ENCODE data around the gene RFX6.

DNA sequence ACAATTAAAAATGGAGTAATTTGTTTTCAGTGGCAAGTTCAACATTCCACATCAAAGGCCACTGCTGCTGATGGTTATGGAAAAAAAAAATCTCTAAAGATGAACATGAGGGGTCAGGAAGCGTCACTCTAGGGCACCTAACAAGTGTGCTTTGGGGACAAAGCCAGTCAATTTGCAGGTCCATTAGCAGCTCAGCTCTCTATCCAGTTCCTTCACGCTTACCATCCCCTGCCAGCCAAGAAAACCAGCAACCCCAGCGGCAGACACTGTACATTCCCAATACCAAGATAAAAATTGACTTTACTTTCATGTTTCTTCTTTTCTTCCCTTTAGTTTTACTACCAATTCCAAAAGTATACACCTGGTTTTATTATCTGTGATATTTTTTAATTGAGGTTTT lies 10.1 kb downstream of the RFX6 start:
- TF ChIP-seq, protein P1, sequence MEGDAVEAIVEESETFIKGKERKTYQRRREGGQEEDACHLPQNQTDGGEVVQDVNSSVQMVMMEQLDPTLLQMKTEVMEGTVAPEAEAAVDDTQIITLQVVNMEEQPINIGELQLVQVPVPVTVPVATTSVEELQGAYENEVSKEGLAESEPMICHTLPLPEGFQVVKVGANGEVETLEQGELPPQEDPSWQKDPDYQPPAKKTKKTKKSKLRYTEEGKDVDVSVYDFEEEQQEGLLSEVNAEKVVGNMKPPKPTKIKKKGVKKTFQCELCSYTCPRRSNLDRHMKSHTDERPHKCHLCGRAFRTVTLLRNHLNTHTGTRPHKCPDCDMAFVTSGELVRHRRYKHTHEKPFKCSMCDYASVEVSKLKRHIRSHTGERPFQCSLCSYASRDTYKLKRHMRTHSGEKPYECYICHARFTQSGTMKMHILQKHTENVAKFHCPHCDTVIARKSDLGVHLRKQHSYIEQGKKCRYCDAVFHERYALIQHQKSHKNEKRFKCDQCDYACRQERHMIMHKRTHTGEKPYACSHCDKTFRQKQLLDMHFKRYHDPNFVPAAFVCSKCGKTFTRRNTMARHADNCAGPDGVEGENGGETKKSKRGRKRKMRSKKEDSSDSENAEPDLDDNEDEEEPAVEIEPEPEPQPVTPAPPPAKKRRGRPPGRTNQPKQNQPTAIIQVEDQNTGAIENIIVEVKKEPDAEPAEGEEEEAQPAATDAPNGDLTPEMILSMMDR (IDR thresholded peaks at IDR 0.05) = no peak
- no peak for TF ChIP-seq POLR2A (IDR thresholded peaks at IDR 0.05)
- TF ChIP-seq POLR2AphosphoS5 (IDR thresholded peaks at IDR 0.05) = no peak
- no peak for TF ChIP-seq EP300 (IDR thresholded peaks at IDR 0.05)

Measured in upper lobe of left lung (tissue), 4 donors.